Measurements from ENCODE around the gene SURF6.

- TF ChIP-seq CTCF (IDR thresholded peaks at IDR 0.05): no peak
- TF ChIP-seq POLR2A (IDR thresholded peaks at IDR 0.05): no peak
Measured at GRCh38 chr9:133384736-133385321, 48.8 kb upstream of the SURF6 start.

Data from body of pancreas (tissue), 4 donors.